H1 (cell line): ENCODE measurements around the gene SPSB3. TPM values are rescaled to one million over a fixed set of nuclear protein-coding genes. Genes with fewer than 3 reads are reported as not detected.

Experiments
- CBX8 ChIP-seq: fragments of 300-800, 300-1000 bp; sonication (generic); IDR thresholded peaks from 2 replicates; pipeline ENCODE4 v1.7.1; 2016; ENCODE audit warnings: low read depth, low read length, borderline replicate concordance
- GABPA ChIP-seq: IDR thresholded peaks from 2 replicates; pipeline ENCODE4 v1.6.1; 2011; ENCODE audit warnings: mild to moderate bottlenecking, low read length, moderate library complexity, borderline replicate concordance; ENCODE audit not compliant: insufficient read depth
- KDM1A ChIP-seq: fragments of 200-600, 300-600 bp; sonication (generic); IDR thresholded peaks from 2 replicates; pipeline ENCODE4 v1.7.1; 2016; ENCODE audit warnings: mild to moderate bottlenecking, low read length, borderline replicate concordance
- POU5F1 ChIP-seq: IDR thresholded peaks from 2 replicates; pipeline ENCODE4 v1.6.1; 2011; ENCODE audit warnings: low read depth, mild to moderate bottlenecking, low read length, moderate library complexity
- RNF2 ChIP-seq: fragments of 200-900, 300-1000 bp; sonication (generic); IDR thresholded peaks from 2 replicates; pipeline ENCODE4 v1.7.1; 2016; ENCODE audit warnings: borderline replicate concordance, low read depth, mild to moderate bottlenecking, antibody characterized with exemption, low read length; ENCODE audit not compliant: poor library complexity, severe bottlenecking; ENCODE audit errors: missing control alignments
- SP1 ChIP-seq: IDR thresholded peaks from 2 replicates; pipeline ENCODE4 v1.6.1; 2011; ENCODE audit warnings: low read depth, low read length
- SP2 ChIP-seq: IDR thresholded peaks from 2 replicates; pipeline ENCODE4 v1.6.1; 2012; ENCODE audit warnings: mild to moderate bottlenecking, low read length, inconsistent platforms
- SRF ChIP-seq: IDR thresholded peaks from 2 replicates; pipeline ENCODE4 v1.6.1; 2011; ENCODE audit warnings: mild to moderate bottlenecking, low read depth, low read length, moderate library complexity
- polyA plus RNA-seq, 7 experiments: library from polyadenylated mRNA; depleted of rRNA in 3 of 7; stranded (reverse) in 5 of 7; unstranded in 2 of 7; fragments of >200 nt in 5 of 7; fragments of 200-250 nt in 2 of 7; gene quantifications; 1 replicate in 5 of 7; 2 replicates in 1 of 7; 4 replicates in 1 of 7; pipeline versions ENCODE4 v1.2.1 to v1.2.3, GENCODE V29; 2011 to 2013; ENCODE audit warnings: missing spikeins in 2 of 7, mixed read lengths in 2 of 7
- total RNA-seq: library from RNA; stranded (reverse); fragmentation: NEBNext Ultra II Directional; extraction: Animal tissue kit (Norgen Biotek cat#: 25700); gene quantifications from 2 replicates; pipeline ENCODE4 v1.2.1, GENCODE V29; 2021

Gene SPSB3
- total and polyA plus RNA-seq, 2 of the 8 experiments (the other 6 are each of a cell fraction or from before 2014, with no cell fraction given), result 22.5 to 37.8 TPM

GRCh38 chr16:1759511-1759910 is 22.9 kb downstream of the SPSB3 start (continued):
- TF ChIP-seq RNF2 (no peak), SP2 (no peak), KDM1A (no peak), SP1 (no peak), POU5F1 (no peak), GABPA (no peak), SRF (no peak), CBX8 (no peak)
